Ovary (tissue), 9 donors: ENCODE data around the gene TNNC1. TPM values are rescaled to one million over a fixed set of nuclear protein-coding genes. Genes with fewer than 3 reads are reported as not detected.
A peak's percentile ranks its signal among the peaks of the same experiment; 100 is the strongest.

Source experiments
- DNase-seq, 5 donors: peaks; one replicate each; pipeline ENCODE4 v3.0.0-alpha.2; 2019 to 2020
- H3K27ac ChIP-seq, 2 donors: fragments of 200-600 bp; one replicate each; pipeline versions ENCODE4 v1.5.1 to v1.8.0; 2019 to 2022
- H3K27me3 ChIP-seq: fragments of 200-600 bp; one replicate; pipeline ENCODE4 v1.8.0; 2022
- H3K36me3 ChIP-seq: fragments of 200-600 bp; sonication (generic); one replicate; pipeline ENCODE4 v1.5.1; 2019
- H3K4me1 ChIP-seq: one replicate; pipeline ENCODE4 v1.8.1; 2013; ENCODE audit warnings: mild to moderate bottlenecking, moderate library complexity; ENCODE audit not compliant: insufficient read depth
- H3K4me3 ChIP-seq: fragments of 200-600 bp; sonication (generic); one replicate; pipeline ENCODE4 v1.5.1; 2017
- H3K9me3 ChIP-seq, 2 donors: fragments of 200-600 bp in 1 of 2; sonication (generic) in 1 of 2; one replicate each; pipeline versions ENCODE4 v1.5.1 to v1.8.1; 2013 to 2019; ENCODE audit warnings: mild to moderate bottlenecking in 1 of 2, moderate library complexity in 1 of 2
- CTCF ChIP-seq, 3 donors: fragments of 450-650 bp in 2 of 3; fragments of 200-600 bp in 1 of 3; IDR thresholded peaks; one replicate each; pipeline versions ENCODE4 v1.5.1 to v1.8.0; 2016 to 2022; ENCODE audit warnings: antibody characterized with exemption in 3 of 3, mild to moderate bottlenecking in 1 of 3
- EP300 ChIP-seq: sonication (generic); formaldehyde crosslinking; IDR thresholded peaks from one replicate; pipeline ENCODE4 v1.6.1; 2017; ENCODE audit warnings: antibody characterized with exemption
- POLR2A ChIP-seq: fragments of 450-650 bp; IDR thresholded peaks from one replicate; pipeline ENCODE4 v1.6.1; 2017; ENCODE audit warnings: antibody characterized with exemption, mild to moderate bottlenecking, moderate library complexity
- WGBS, 3 donors: extraction: QIAGEN DNeasy Blood & Tissue Kit in 1 of 3; methylation state at CpG; one replicate each; pipeline versions ENCODE4 v1.1.5 to v1.1.7; 2013 to 2017; 5-methylcytosine and 5-hydroxymethylcytosine counted together
- intact Hi-C, 4 donors: fragments of 100-400 bp; cut with DNase I; formaldehyde crosslinking; loops; one replicate each; pipeline versions ENCODE4 v1.11.0 to v1.15.1; 2022 to 2023
- polyA plus RNA-seq, 2 donors: library from polyadenylated mRNA; stranded (reverse); fragments of 200-250 nt in 1 of 2; fragments of 350-450 nt in 1 of 2; fragmentation: Illumina TruSeq in 1 of 2; extraction: RNeasy Lipid Tissue Mini Kit (QIAGEN cat#74804) in 1 of 2; gene quantifications; one replicate each; pipeline ENCODE4 v1.2.3, GENCODE V29; 2013 to 2014
- total RNA-seq, 7 donors: library from RNA; depleted of rRNA in 2 of 7; stranded (reverse); fragments of >200 nt in 2 of 7; fragmentation: NEBNext Ultra II Directional in 3 of 7; extraction: Animal tissue kit (Norgen Biotek cat#: 25700) in 3 of 7; gene quantifications; one replicate each; pipeline versions ENCODE4 v1.1.0 to v1.2.4, GENCODE V29; 2016 to 2023
- donor health status: DM: no; HTN: no; CAD: no; lungs with moderate emphysema.
- donor health status: DM: no; HTN: no; CAD: no.
- donor health status: Bipolar disorder and iron deficiency.
- donor health status: DM: yes; HTN: yes; CAD: no.
- donor health status: DM: no; HTN: no; CAD: no.
- donor health status: DM: yes; HTN: yes; CAD: no.

TNNC1 gene
- total and polyA plus RNA-seq, 9 donors = 0.31 to 2.3 (median 1.0) TPM

- Histone ChIP-seq H3K27me3 (no peaks in the 10 kb centered on the region), H3K4me1 (peaks cover 13% of the 10 kb centered on the region), H3K4me3 (no peak overlapping the region), H3K9me3 (no peaks in the 10 kb centered on the region), H3K36me3 (no peaks in the 10 kb centered on the region), H3K27ac (no peak overlapping the region)
- no peak for DNase-seq
- 92 to 93% (median 93%) methylated on average over 16 of the region's 16 CpGs for WGBS, 3 donors
- intact Hi-C loops = no loop called here
- TF ChIP-seq CTCF (IDR thresholded peaks at IDR 0.05) = no peak
- TF ChIP-seq POLR2A = no peak
- no peak for TF ChIP-seq EP300
These were observed 23.4 kb upstream of the TNNC1 start for GRCh38 chr3:52477076-52477795.

- no peaks in the 10 kb centered on the region for H3K27me3 ChIP-seq
- intact Hi-C loops = no loop called here
- WGBS, 3 donors = 83 to 91% (median 88%) methylated on average over 5 of the region's 5 CpGs
- TF ChIP-seq EP300 (no peak), POLR2A (no peak), CTCF (IDR thresholded peaks at IDR 0.05) (no peak)
- no peak overlapping the region for H3K4me3 ChIP-seq
- H3K4me1 ChIP-seq = peaks cover 1% of the 10 kb centered on the region
- no peaks in the 10 kb centered on the region for H3K36me3 ChIP-seq
- no peaks in the 10 kb centered on the region for H3K9me3 ChIP-seq
- DNase-seq = no peak
- H3K27ac ChIP-seq = no peak overlapping the region
These were observed 19.2 kb upstream of the TNNC1 start for GRCh38 chr3:52473026-52473425.

GRCh38 chr3:52472239-52473000 lies 18.6 kb upstream of the TNNC1 start:
- intact Hi-C loops = no loop called here
- Histone ChIP-seq H3K4me3 (no peak overlapping the region), H3K4me1 (peaks cover 1% of the 10 kb centered on the region), H3K27ac (no peak overlapping the region), H3K9me3 (no peaks in the 10 kb centered on the region), H3K27me3 (no peaks in the 10 kb centered on the region), H3K36me3 (no peaks in the 10 kb centered on the region)
- no peak for DNase-seq
- TF ChIP-seq CTCF (IDR thresholded peaks at IDR 0.05) (no peak), POLR2A (no peak), EP300 (no peak)
- 75 to 80% (median 76%) methylated on average over 14 of the region's 14 CpGs for WGBS, 3 donors

GRCh38 chr3:52471371-52472238 lies 17.8 kb upstream of the TNNC1 start:
- 66 to 73% (median 66%) methylated on average over 25 to 26 of the region's 26 CpGs for WGBS, 3 donors
- H3K4me1 ChIP-seq = peaks cover 1% of the 10 kb centered on the region
- DNase-seq = peak in 2 of 5 donors; percentile 60 to 71
- H3K27ac ChIP-seq = no peak overlapping the region
- no peaks in the 10 kb centered on the region for H3K36me3 ChIP-seq
- intact Hi-C loops = no loop called here
- H3K4me3 ChIP-seq = no peak overlapping the region
- peak; percentile 31 to 46 (median 37) for TF ChIP-seq CTCF (IDR thresholded peaks at IDR 0.05)
- no peak for TF ChIP-seq EP300
- no peak for TF ChIP-seq POLR2A
- no peaks in the 10 kb centered on the region for H3K27me3 ChIP-seq
- H3K9me3 ChIP-seq = no peaks in the 10 kb centered on the region
